Activated CD8-positive, alpha-beta T cell treated with anti-CD3 and anti-CD28 coated beads, Interleukin-2, amount 10 ng/mL, durations not matched to agents 7 days and 5 days (primary cell): ENCODE results near the gene NR2C2. TPM values are rescaled to one million over a fixed set of nuclear protein-coding genes. Genes with fewer than 3 reads are reported as not detected.
"Not testable (repeated sequence)": the region's sequence is repeated elsewhere in the genome, so short reads cannot be mapped to it uniquely, and the experiment has no call there.

Source experiments
- ATAC-seq: fragments of 150-1000 bp; cut with Tn5 transposase; one replicate; pipeline ENCODE4 v1.10.0; 2021; ENCODE audit warnings: moderate library complexity
- CTCF ChIA-PET: fragments of 350-600 bp; sonication (Branson Sonifier 250); formaldehyde crosslinking; loops from one replicate; lab custom pipeline; 2021; ENCODE audit warnings: antibody characterized with exemption; lab: Charles Lee
- POLR2A ChIA-PET: fragments of 350-600 bp; sonication (Branson Sonifier 250); formaldehyde crosslinking; loops from one replicate; lab custom pipeline; 2021; ENCODE audit warnings: antibody characterized with exemption; lab: Charles Lee
- DNase-seq: peaks from one replicate; pipeline ENCODE4 v3.0.0-alpha.2; 2020
- H3K27ac Mint-ChIP-seq: one replicate; pipeline ENCODE4 v1.8.0; 2021; ENCODE audit warnings: mild to moderate bottlenecking, mixed read lengths
- H3K27me3 Mint-ChIP-seq: one replicate; pipeline ENCODE4 v1.8.0; 2021; ENCODE audit warnings: low read depth, mixed read lengths
- H3K36me3 Mint-ChIP-seq: one replicate; pipeline ENCODE4 v1.8.0; 2021; ENCODE audit warnings: low read depth, mixed read lengths
- H3K4me1 Mint-ChIP-seq: one replicate; pipeline ENCODE4 v1.8.0; 2021; ENCODE audit warnings: low read depth, mixed read lengths
- H3K4me3 Mint-ChIP-seq: one replicate; pipeline ENCODE4 v1.8.0; 2021; ENCODE audit warnings: mild to moderate bottlenecking, mixed read lengths
- H3K9me3 Mint-ChIP-seq: one replicate; pipeline ENCODE4 v1.8.0; 2022; ENCODE audit warnings: mixed read lengths; ENCODE audit not compliant: insufficient read depth
- total RNA-seq, 2 experiments: library from RNA; stranded (reverse); gene quantifications; one replicate each; pipeline ENCODE4 v1.2.3, GENCODE V29; 2021

The NR2C2 gene
- 10 to 100 TPM; 57.4 to 59.6 TPM for total RNA-seq

DNA sequence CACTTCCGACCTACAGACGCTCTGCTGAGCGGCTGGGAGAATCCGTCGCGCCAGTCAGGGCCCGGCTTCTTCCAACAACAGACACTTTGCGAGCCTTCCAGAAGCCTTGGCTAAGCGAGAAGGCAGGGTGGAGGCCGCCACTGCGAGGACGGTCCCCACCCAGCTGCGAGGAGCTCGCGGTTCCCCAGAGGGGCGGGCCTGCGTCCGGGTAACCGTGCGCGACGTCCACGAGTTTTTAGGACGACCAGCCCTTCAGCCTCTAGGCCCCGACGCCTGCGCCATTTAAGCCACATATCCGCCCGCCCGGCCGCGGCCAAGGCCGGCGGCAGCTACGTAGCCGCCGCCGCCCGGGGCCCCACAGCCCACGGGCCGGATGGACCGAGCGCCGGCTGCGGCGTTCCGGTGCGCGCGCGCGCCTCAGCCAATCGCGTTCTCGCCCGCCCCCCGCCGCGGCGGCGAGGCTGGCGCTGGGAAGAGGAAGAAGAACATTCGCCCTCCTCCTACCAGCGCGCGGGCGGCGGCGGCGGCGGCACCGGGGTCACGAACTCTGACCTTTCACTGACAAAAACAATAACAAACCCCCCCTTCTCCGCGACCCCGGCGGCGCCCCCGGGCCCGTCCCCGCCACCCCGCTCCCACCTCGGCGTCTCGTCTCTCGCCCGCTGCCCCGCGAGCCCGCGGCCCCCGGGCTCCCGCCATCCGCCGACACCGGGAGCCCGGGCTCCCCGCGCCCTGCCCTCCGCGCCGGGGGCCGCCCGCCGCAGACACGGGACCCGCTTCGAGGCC is at the start of gene NR2C2:
Gene NR2C2 (plus strand): TSS at position 484 of the 786 bp plus-strand sequence. CDS start 56,332 bp downstream, outside the sequence.
- ATAC-seq, result peak; percentile 75
- H3K36me3 Mint-ChIP-seq, result peaks cover 68% of the 10 kb centered on the region

DNA sequence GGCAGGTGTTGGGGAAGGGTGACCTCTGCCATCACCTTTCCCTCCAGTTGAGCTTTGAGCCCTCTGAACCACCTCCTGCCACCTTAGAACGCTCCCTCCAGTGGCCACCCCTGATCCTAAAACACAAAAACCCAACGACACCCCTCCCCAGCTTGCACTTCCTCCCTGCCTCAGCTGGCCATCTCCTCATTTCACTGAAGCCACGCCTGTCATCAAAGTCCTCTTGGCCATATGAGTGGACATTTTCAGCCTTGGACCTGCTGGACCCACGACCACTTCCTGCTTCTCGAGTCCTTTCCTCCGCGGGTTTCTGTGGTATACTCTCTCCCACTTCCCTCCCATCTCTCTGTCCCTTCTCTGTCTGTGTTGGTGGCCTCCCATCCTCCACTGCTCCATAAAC is 48.5 kb upstream of the NR2C2 start:
- peaks cover 6% of the 10 kb centered on the region for H3K4me1 Mint-ChIP-seq
- H3K36me3 Mint-ChIP-seq, result no peaks in the 10 kb centered on the region
- H3K27me3 Mint-ChIP-seq, result peaks cover 44% of the 10 kb centered on the region
- CTCF ChIA-PET, result no interaction called here
- no peak overlapping the region for H3K4me3 Mint-ChIP-seq
- no peak for DNase-seq
- no peaks in the 10 kb centered on the region for H3K9me3 Mint-ChIP-seq
- POLR2A ChIA-PET, result no interaction called here
- ATAC-seq, result no peak
- peak overlapping the region; percentile 27 for H3K27ac Mint-ChIP-seq

More for the DNA sequence above, at the start of gene NR2C2:
- Mint-ChIP-seq H3K27ac (peak within 1 kb of the TSS; percentile 98), H3K4me1 (peaks cover 47% of the 10 kb centered on the region), H3K27me3 (no peaks in the 10 kb centered on the region), H3K4me3 (peak within 1 kb of the TSS; percentile 96), H3K9me3 (no peaks in the 10 kb centered on the region)
- POLR2A ChIA-PET, result interaction anchor here (0.6 to 1.5 kb wide), 8 partner anchors 9 to 1530 kb away, joined by 3 to 8 read pairs (median 3); partner anchors contain the start of genes CCDC174, MRPS25 and RBSN
- CTCF ChIA-PET, result interaction anchor here (1.0 kb wide), 1 partner anchor 11 kb away, joined by 3 read pairs; no protein-coding TSS in a partner anchor
- peak; percentile 89 for DNase-seq

DNA sequence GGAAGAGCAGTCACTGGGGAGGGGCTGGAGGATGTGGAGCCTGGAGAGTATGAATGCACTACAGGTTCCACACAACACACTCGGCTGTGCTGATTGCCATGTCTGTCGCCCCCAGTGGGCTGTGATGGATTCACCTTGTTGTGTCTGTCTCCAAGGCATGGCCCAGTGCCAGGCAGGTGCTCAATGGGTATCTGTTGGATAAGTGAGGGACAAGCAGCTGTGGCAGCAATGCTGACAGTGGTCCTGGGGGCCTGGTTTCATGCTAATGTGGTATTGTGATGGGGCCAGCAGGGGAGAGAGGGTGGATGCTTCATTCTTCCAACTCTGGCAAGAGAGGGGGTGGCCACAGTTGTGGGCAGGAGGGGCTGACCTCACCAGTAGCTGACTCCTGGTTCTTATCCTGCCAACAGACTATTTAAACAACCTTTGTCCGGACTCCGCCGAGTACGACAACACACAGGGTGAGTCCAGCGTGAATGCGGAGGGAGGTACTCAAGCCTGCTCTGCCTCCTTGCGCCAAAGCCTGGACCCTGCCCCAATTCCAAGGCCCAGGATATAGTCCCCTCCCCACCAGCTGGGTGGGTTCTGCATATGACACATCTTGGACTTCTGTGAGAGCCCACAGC is 47.3 kb upstream of the NR2C2 start:
- ChIA-PET CTCF (no interaction called here), POLR2A (no interaction called here)
- Mint-ChIP-seq H3K9me3 (no peaks in the 10 kb centered on the region), H3K36me3 (no peaks in the 10 kb centered on the region), H3K4me1 (peaks cover 6% of the 10 kb centered on the region), H3K27ac (no peak overlapping the region), H3K27me3 (peaks cover 39% of the 10 kb centered on the region), H3K4me3 (no peak overlapping the region)
- no peak for ATAC-seq
- DNase-seq, result no peak

DNA sequence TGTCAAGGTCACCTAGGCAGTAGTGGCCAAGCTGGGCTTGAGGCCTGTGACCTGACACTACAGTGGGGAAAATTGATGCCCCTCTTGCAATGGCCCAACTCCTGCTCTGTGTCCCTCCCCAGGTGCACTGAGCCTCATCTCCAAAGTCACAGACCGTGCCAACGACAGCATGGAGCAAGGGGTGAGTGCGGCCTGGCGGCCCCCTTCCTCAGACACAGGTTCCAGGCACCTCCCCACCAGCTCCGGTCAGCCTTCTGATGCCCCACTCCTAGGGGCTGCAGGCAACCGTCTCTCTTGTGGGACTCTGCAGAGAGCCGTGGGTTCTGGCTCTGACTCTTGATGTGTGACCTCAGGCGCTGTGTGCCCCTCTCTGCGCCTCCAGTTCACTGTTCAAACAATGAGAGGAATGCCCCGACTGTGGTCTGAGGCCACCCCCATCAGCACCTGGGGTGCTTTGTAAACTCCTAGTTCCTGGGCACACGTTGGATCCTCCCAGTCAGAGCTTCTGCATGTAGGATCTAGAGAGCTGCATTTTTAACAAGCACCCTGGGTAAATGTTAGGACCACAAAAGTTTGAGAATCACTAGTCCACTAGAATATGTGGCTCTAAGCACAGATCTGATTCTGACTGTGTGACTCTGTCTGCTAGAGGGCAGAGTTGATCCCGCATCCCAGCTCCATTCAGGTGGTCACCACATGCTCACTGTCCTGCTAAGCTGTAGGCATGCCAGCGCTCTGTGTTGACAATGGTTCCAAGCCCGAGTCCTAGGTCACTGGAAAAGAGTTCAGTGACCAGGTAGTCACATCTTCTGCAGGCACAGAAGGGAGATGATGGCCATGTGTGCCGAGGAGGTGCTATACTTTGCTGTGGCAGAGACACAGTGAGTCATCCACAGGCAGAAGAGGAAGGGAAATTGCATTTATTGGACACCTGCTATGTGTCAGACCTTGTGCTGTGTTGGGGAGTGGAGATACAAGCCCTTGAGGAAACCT is 46.2 kb upstream of the NR2C2 start:
- CTCF ChIA-PET, result no interaction called here
- Mint-ChIP-seq H3K4me3 (no peak overlapping the region), H3K36me3 (no peaks in the 10 kb centered on the region), H3K27ac (no peak overlapping the region), H3K4me1 (peaks cover 7% of the 10 kb centered on the region), H3K9me3 (no peaks in the 10 kb centered on the region), H3K27me3 (peaks cover 35% of the 10 kb centered on the region)
- no peak for DNase-seq
- POLR2A ChIA-PET, result no interaction called here
- no peak for ATAC-seq

DNA sequence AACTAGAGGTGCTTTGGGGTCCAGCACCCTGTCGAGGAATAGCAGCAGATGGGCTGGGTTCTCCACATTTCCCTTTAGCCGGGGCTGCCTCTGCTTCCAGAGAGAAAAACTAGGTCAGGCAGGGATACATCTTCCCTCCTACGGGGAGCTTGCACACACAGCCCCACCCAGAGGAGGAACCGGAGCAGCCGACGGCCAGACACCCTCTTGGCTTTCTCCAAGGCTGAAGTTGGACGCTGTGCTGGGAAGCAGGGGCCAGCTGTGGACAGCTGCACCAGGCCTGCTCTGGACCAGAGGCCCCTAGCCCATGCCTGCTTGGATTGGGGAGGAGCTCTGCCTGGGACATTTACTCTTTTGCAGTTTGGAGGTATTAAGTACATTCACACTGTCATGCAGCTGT is 44.7 kb upstream of the NR2C2 start:
- no peaks in the 10 kb centered on the region for H3K36me3 Mint-ChIP-seq
- no peak overlapping the region for H3K27ac Mint-ChIP-seq
- H3K27me3 Mint-ChIP-seq, result peaks cover 25% of the 10 kb centered on the region
- no peak overlapping the region for H3K4me3 Mint-ChIP-seq
- H3K4me1 Mint-ChIP-seq, result peaks cover 15% of the 10 kb centered on the region
- POLR2A ChIA-PET, result no interaction called here
- ATAC-seq (no peak), DNase-seq (no peak)
- CTCF ChIA-PET, result no interaction called here
- no peaks in the 10 kb centered on the region for H3K9me3 Mint-ChIP-seq

DNA sequence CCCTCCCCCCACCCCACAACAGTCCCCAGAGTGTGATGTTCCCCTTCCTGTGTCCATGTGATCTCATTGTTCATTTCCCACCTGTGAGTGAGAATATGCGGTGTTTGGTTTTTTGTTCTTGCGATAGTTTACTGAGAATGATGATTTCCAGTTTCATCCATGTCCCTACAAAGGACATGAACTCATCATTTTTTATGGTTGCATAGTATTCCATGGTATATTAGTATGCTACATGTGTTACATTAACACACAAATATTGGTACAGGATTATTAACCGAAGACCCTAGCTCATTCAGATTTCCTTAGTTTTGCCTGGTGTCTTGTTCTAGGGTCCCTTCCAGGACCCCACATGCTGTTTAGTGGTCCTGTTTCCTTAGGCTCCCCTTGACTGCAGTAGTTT is 43.9 kb upstream of the NR2C2 start:
- H3K36me3 Mint-ChIP-seq, H3K4me3 Mint-ChIP-seq, CTCF ChIA-PET, DNase-seq, POLR2A ChIA-PET, H3K9me3 Mint-ChIP-seq, ATAC-seq, H3K27ac Mint-ChIP-seq: not testable (repeated sequence)
- peaks cover 15% of the 10 kb centered on the region for H3K4me1 Mint-ChIP-seq
- peaks cover 18% of the 10 kb centered on the region for H3K27me3 Mint-ChIP-seq

DNA sequence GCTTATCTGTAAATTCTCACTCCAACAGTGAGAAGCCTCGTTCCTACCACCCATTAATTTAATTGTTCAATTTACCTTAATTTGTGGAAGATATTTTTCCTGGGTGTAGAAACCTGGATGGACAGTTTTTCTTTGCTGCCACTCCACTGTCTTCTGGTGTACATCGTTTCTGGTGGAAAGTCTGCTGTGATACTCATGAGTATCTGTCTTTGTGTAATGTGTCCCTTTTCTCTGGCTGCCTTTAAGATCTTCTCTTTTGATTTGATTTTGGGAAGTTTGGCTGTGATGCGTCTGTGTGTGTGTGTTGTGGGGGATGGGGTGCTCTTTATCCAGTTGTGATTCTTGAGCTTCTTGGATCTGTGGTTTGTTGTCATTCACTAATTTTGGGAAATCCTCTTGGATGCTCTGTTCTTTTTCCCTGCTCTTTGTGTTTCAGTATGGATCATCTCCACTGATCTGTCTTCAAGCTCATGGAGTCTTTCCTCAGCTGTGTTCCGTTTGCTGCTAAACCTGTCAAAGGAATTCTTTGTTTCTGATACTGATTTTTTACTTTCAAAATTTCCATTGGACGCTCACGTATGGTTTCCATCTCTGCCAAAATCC is 42.2 kb upstream of the NR2C2 start:
- CTCF ChIA-PET, result no interaction called here
- H3K36me3 Mint-ChIP-seq, result no peaks in the 10 kb centered on the region
- POLR2A ChIA-PET, result no interaction called here
- ATAC-seq (no peak), DNase-seq (no peak)
- peaks cover 9% of the 10 kb centered on the region for H3K4me1 Mint-ChIP-seq
- no peak overlapping the region for H3K27ac Mint-ChIP-seq
- H3K9me3 Mint-ChIP-seq, result no peaks in the 10 kb centered on the region
- H3K4me3 Mint-ChIP-seq, result no peak overlapping the region
- peaks cover 12% of the 10 kb centered on the region for H3K27me3 Mint-ChIP-seq

DNA sequence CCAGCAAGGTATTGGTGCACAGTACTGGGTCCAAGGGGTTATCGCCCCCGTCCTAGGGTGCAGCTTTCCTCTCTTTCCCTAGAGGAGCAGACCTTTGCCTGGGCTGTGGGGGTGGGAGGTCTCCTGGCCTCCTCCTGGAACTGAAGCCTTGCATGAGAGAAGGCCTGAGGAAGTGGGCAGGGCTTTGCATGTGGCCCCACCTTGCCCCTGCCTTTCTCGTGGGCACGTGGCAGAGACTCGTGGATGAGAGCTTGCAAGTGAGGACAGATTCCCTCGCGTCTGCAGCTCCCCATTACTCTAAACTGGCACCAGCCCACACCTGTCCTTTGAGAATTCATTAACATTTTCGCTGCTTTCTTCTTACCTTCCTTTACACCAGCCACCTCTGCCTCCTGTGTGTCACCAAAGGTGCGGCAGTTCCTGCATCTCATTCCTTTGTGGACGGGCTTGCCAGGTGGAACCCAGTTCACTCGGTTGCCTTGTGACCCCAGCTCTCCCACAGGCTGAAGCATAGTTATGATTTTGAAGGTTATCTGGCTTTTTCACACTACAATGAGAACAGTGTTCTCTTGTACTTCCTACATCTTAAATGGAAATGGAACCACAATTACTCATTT is 40.9 kb upstream of the NR2C2 start:
- CTCF ChIA-PET, result no interaction called here
- POLR2A ChIA-PET, result no interaction called here
- peaks cover 9% of the 10 kb centered on the region for H3K4me1 Mint-ChIP-seq
- no peak overlapping the region for H3K27ac Mint-ChIP-seq
- H3K36me3 Mint-ChIP-seq, result no peaks in the 10 kb centered on the region
- peaks cover 11% of the 10 kb centered on the region for H3K27me3 Mint-ChIP-seq
- no peaks in the 10 kb centered on the region for H3K9me3 Mint-ChIP-seq
- ATAC-seq (no peak), DNase-seq (no peak)
- no peak overlapping the region for H3K4me3 Mint-ChIP-seq

DNA sequence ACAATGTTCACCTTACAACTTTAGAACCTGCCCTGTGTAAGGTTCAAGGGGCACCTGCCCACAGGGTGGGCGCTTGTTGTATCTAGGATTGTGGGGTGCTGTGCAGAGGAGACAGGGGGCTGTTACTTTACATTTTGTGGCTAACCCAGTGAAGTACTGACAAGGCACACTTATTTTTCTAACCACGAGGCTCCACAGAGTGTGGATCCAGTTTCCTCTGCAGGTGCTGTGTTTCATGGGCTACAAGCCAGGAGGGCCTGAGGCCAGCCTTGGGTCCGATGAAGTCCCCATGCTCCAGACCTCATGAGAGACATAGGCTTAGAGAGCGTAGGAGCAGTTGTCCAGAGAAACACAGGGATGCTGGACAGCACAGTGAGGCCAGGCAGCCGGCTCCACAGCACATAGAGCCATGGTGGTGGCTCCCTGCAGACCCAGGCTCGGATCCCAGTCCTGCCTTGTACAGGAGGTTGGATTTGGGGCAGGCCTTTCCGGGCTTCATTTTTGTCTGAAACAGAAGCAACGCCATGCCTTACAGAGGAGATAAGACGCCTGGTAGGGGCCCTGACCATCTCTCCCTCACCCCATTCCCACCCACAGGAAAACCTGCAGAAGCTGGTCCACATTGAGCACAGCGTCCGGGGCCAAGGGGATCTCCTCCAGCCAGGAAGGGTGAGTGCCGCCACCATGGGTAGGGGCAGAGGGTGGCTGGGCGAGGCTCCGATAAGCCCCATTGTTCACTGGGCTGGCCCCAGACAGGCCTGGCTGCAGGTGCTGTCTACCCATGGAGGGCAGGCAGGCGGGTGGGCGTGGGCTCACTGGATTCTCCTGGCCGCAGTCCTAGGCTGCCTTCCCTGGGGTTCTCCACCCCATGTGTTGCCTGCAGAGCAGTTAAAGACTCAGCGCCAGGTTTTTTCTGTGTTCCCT is 40.1 kb upstream of the NR2C2 start:
- Mint-ChIP-seq H3K36me3 (no peaks in the 10 kb centered on the region), H3K4me3 (no peak overlapping the region), H3K4me1 (peaks cover 9% of the 10 kb centered on the region), H3K27me3 (peaks cover 15% of the 10 kb centered on the region), H3K9me3 (no peaks in the 10 kb centered on the region), H3K27ac (no peak overlapping the region)
- DNase-seq (no peak), ATAC-seq (no peak)
- POLR2A ChIA-PET, result no interaction called here
- CTCF ChIA-PET, result no interaction called here

DNA sequence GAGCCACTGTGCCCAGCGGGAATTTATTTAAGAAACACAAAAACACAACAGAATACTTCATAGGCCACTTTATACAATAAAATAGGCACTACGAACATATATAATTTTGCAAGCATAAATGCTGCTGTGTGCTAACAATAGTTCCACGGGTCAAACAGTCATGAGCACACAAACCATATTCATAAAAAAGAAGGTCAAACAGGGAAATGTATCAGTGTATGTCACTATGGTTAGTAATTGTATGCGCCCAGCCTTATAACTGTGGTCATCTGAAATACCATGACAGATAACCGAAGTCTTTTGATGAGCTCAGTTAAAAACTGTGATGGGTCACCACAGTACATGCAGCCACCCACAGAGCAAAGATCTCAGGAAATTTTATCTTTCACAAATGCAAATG is 38.1 kb upstream of the NR2C2 start:
- ATAC-seq (no peak), DNase-seq (no peak)
- ChIA-PET POLR2A (no interaction called here), CTCF (no interaction called here)
- Mint-ChIP-seq H3K27me3 (peaks cover 15% of the 10 kb centered on the region), H3K27ac (no peak overlapping the region), H3K9me3 (no peaks in the 10 kb centered on the region), H3K4me3 (no peak overlapping the region), H3K4me1 (peaks cover 9% of the 10 kb centered on the region), H3K36me3 (no peaks in the 10 kb centered on the region)
